ENCODE measurements around the gene SNCAIP.

The SNCAIP gene

GRCh38 chr5:122427621-122428020, 115.6 kb downstream of the SNCAIP start:
- DNase-seq (ENCODE audit: low read depth): no peak

- no peak for DNase-seq (ENCODE audit: low read depth)
These were observed 117.7 kb downstream of the SNCAIP start for GRCh38 chr5:122429545-122430318.

- DNase-seq (ENCODE audit: low read depth): no peak
These were observed 118.2 kb downstream of the SNCAIP start for GRCh38 chr5:122430319-122430586.

- no peak for DNase-seq (ENCODE audit: low read depth)
These were observed 119.3 kb downstream of the SNCAIP start for GRCh38 chr5:122431298-122431697.

GRCh38 chr5:122434205-122434970, 122.4 kb downstream of the SNCAIP start:
- no peak for DNase-seq (ENCODE audit: low read depth)

- DNase-seq (ENCODE audit: low read depth): no peak
These were observed 123.2 kb downstream of the SNCAIP start for GRCh38 chr5:122435234-122435633.

- no peak for DNase-seq (ENCODE audit: low read depth)
These were observed 123.7 kb downstream of the SNCAIP start for GRCh38 chr5:122435761-122436160.

- no peak for DNase-seq (ENCODE audit: low read depth)
These were observed 124.6 kb downstream of the SNCAIP start for GRCh38 chr5:122436615-122437014.

GRCh38 chr5:122439645-122440044, 127.6 kb downstream of the SNCAIP start:
- DNase-seq (ENCODE audit: low read depth): no peak

GRCh38 chr5:122442938-122443337, 130.9 kb downstream of the SNCAIP start:
- DNase-seq (ENCODE audit: low read depth): no peak

- no peak for DNase-seq (ENCODE audit: low read depth)
These were observed 132.4 kb downstream of the SNCAIP start for GRCh38 chr5:122444411-122444810.

GRCh38 chr5:122445070-122445469, 133.0 kb downstream of the SNCAIP start:
- DNase-seq (ENCODE audit: low read depth): no peak

- DNase-seq (ENCODE audit: low read depth): no peak
These were observed 135.0 kb downstream of the SNCAIP start for GRCh38 chr5:122447072-122447471.

GRCh38 chr5:122447879-122448278, 135.8 kb downstream of the SNCAIP start:
- no peak for DNase-seq (ENCODE audit: low read depth)

- no peak for DNase-seq (ENCODE audit: low read depth)
These were observed 142.5 kb downstream of the SNCAIP start for GRCh38 chr5:122454541-122454940.

GRCh38 chr5:122455939-122456338, 143.9 kb downstream of the SNCAIP start:
- DNase-seq (ENCODE audit: low read depth): no peak

- no peak for DNase-seq (ENCODE audit: low read depth)
These were observed 145.3 kb downstream of the SNCAIP start for GRCh38 chr5:122457178-122457826.

GRCh38 chr5:122458278-122458872, 146.3 kb downstream of the SNCAIP start:
- DNase-seq (ENCODE audit: low read depth): peak; percentile 32

GRCh38 chr5:122462486-122462885, 150.4 kb downstream of the SNCAIP start:
- no peak for DNase-seq (ENCODE audit: low read depth)

- peak; percentile 53 for DNase-seq (ENCODE audit: low read depth)
These were observed 151.2 kb downstream of the SNCAIP start for GRCh38 chr5:122463221-122463620.

GRCh38 chr5:122464191-122464590, 152.2 kb downstream of the SNCAIP start:
- DNase-seq (ENCODE audit: low read depth): no peak

GRCh38 chr5:122465031-122465577, 153.1 kb downstream of the SNCAIP start:
- no peak for DNase-seq (ENCODE audit: low read depth)

Measured in iris pigment epithelial cell (primary cell).